HEK293T (cell line): Measurements from ENCODE around the gene TCF7L2.

Experiments
- ARNT ChIP-seq: fragments of 450-650 bp; IDR thresholded peaks from 2 replicates; pipeline ENCODE4 v1.6.1; 2017; ENCODE audit warnings: mild to moderate bottlenecking
- BHLHE40 ChIP-seq: fragments of 450-650 bp; IDR thresholded peaks from 2 replicates; pipeline ENCODE4 v1.6.1; 2016; ENCODE audit warnings: mild to moderate bottlenecking, moderate library complexity, borderline replicate concordance
- ELF4 ChIP-seq: fragments of 450-650 bp; IDR thresholded peaks from 2 replicates; pipeline ENCODE4 v1.6.1; 2017; ENCODE audit warnings: antibody characterized with exemption
- L3MBTL2 ChIP-seq: fragments of 450-650 bp; conservative IDR thresholded peaks from 2 replicates; pipeline ENCODE4 v1.6.1; 2016; ENCODE audit warnings: mild to moderate bottlenecking
- SP1 ChIP-seq: fragments of 450-650 bp; IDR thresholded peaks from 2 replicates; pipeline ENCODE4 v1.6.1; 2017
- TARDBP ChIP-seq: fragments of 450-650 bp; IDR thresholded peaks from 2 replicates; pipeline ENCODE4 v1.6.1; 2016
- ZNF384 ChIP-seq: fragments of 450-650 bp; IDR thresholded peaks from 2 replicates; pipeline ENCODE4 v1.6.1; 2016

DNA sequence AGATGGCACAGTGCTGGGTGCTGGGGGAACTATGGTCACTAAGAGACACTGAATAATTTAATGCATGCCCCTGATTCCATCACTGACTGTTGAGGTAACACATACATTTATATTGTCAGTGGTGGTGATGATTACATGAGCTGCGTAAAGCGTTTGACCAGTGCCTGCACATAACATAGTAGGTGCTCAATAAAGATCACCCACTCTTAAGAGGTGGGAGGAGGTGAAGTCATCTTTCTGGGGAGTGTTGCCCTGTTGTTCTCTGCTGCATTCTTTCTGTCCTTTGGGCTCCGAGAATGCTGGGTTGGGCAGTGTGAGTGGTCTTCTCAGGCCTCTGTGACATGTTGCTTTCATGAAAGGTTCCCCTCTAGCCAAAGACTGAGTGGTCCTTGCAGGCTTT is 68.0 kb downstream of the TCF7L2 start:
- no peak for TF ChIP-seq TARDBP
- no peak for TF ChIP-seq ARNT
- no peak for TF ChIP-seq SP1
- no peak for TF ChIP-seq L3MBTL2
- TF ChIP-seq BHLHE40 = no peak
- no peak for TF ChIP-seq ELF4
- no peak for TF ChIP-seq ZNF384
